Uterus (tissue), 4 donors: Measurements from ENCODE around the gene OR5B12. TPM values are rescaled to one million over a fixed set of nuclear protein-coding genes. Genes with fewer than 3 reads are reported as not detected.

Experiments used
- DNase-seq, 2 donors: peaks; one replicate each; pipeline ENCODE4 v3.0.0-alpha.2; 2019 to 2020
- H3K27ac ChIP-seq, 2 donors: fragments of 200-600 bp; sonication (generic); 1 replicate in 1 of 2; 2 replicates in 1 of 2; pipeline ENCODE4 v1.5.1; 2016 to 2018
- H3K27me3 ChIP-seq, 2 donors: fragments of 200-600 bp; sonication (generic); one replicate each; pipeline ENCODE4 v1.5.1; 2018 to 2019; ENCODE audit warnings: control low read depth in 1 of 2
- H3K36me3 ChIP-seq, 2 donors: fragments of 200-600 bp; sonication (generic); one replicate each; pipeline ENCODE4 v1.5.1; 2019; ENCODE audit warnings: control low read depth in 1 of 2
- H3K4me1 ChIP-seq, 2 donors: fragments of 200-600 bp; sonication (generic); one replicate each; pipeline ENCODE4 v1.5.1; 2018 to 2019; ENCODE audit warnings: control low read depth in 1 of 2
- H3K4me3 ChIP-seq, 2 donors: fragments of 200-600 bp; sonication (generic); 1 replicate in 1 of 2; 2 replicates in 1 of 2; pipeline ENCODE4 v1.5.1; 2018 to 2019; ENCODE audit warnings: mild to moderate bottlenecking in 1 of 2
- H3K9me3 ChIP-seq, 2 donors: fragments of 200-600 bp; sonication (generic); one replicate each; pipeline ENCODE4 v1.5.1; 2019; ENCODE audit warnings: control low read depth in 1 of 2
- POLR2A ChIP-seq, 2 donors: fragments of 450-650 bp; IDR thresholded peaks; one replicate each; pipeline ENCODE4 v1.6.1; 2016; ENCODE audit warnings: antibody characterized with exemption in 2 of 2, mild to moderate bottlenecking in 1 of 2, moderate library complexity in 1 of 2
- intact Hi-C: fragments of 100-400 bp; cut with DNase I; formaldehyde crosslinking; loops from one replicate; pipeline ENCODE4 v1.15.1; 2023; ENCODE audit warnings: low total_unique reads
- total RNA-seq, 4 donors: library from RNA; depleted of rRNA in 3 of 4; stranded (reverse); fragments of >200 nt in 3 of 4; gene quantifications; one replicate each; pipeline versions ENCODE4 v1.1.0 to v1.2.4, GENCODE V29; 2014 to 2023
- TF ChIP-seq, protein P1 (sequence below), 4 experiments: fragments of 200-600 bp in 2 of 4; fragments of 450-650 bp in 2 of 4; sonication (generic) in 2 of 4; IDR thresholded peaks; one replicate each; pipeline ENCODE4 v1.5.1; 2016 to 2019; ENCODE audit warnings: antibody characterized with exemption in 4 of 4, mild to moderate bottlenecking in 2 of 4, moderate library complexity in 1 of 4
- donor health status: DM: yes; HTN: yes; CAD: no.

The OR5B12 gene
- total RNA-seq, 4 donors from 2014 or later = 0.14 TPM; not detected in 3

DNA sequence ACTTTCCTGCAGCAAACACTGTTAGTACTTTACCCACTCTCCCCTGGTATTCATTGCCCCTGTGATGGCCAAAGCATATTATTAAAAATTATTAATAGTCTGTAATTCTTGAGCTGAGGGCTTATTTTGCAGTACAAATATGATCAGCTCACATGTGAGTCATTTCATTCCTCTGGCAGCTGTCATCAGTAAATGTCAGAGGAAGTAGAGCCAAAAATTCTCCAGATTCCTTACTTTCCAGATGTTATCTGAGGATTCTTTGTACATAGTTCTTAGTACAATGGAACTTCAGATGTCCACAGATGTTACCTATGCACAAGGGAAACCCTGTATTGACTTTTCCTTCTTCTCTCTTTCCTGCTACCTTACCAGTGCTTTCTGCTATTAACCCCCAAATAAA, 47.8 kb downstream of the OR5B12 start:
- no peak for TF ChIP-seq POLR2A (IDR thresholded peaks at IDR 0.05)
- TF ChIP-seq, protein P1, sequence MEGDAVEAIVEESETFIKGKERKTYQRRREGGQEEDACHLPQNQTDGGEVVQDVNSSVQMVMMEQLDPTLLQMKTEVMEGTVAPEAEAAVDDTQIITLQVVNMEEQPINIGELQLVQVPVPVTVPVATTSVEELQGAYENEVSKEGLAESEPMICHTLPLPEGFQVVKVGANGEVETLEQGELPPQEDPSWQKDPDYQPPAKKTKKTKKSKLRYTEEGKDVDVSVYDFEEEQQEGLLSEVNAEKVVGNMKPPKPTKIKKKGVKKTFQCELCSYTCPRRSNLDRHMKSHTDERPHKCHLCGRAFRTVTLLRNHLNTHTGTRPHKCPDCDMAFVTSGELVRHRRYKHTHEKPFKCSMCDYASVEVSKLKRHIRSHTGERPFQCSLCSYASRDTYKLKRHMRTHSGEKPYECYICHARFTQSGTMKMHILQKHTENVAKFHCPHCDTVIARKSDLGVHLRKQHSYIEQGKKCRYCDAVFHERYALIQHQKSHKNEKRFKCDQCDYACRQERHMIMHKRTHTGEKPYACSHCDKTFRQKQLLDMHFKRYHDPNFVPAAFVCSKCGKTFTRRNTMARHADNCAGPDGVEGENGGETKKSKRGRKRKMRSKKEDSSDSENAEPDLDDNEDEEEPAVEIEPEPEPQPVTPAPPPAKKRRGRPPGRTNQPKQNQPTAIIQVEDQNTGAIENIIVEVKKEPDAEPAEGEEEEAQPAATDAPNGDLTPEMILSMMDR (IDR thresholded peaks at IDR 0.05) = no peak
- intact Hi-C loops = no loop called here

DNA sequence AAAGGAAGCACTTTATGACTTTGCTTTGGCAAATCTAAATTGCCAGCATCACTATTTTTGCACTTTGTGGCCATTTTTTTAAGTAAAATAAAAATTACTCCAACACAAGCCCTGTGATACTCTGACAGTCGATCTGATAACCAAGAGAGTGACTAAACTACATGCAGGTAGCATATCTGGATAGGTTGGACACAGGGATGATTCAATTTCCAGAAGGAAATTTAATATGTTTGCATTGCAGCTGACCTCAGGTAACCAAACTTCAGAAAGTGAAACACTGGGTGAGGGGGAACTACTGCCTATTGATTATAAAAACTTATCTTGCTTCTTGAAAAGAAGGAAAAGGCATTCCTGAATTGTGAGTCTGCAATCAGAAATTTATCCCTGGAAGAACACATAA, 49.3 kb downstream of the OR5B12 start:
- Histone ChIP-seq H3K4me1 (no peaks in the 10 kb centered on the region), H3K27ac (no peak overlapping the region), H3K4me3 (no peak overlapping the region), H3K9me3 (no peaks in the 10 kb centered on the region), H3K36me3 (no peaks in the 10 kb centered on the region), H3K27me3 (no peaks in the 10 kb centered on the region)
- TF ChIP-seq, protein P1 (IDR thresholded peaks at IDR 0.05) = no peak
- TF ChIP-seq POLR2A (IDR thresholded peaks at IDR 0.05) = no peak
- DNase-seq = no peak
- intact Hi-C loops = no loop called here

More for the DNA sequence above, 47.8 kb downstream of the OR5B12 start:
- DNase-seq = no peak
- Histone ChIP-seq H3K36me3 (no peaks in the 10 kb centered on the region), H3K27me3 (no peaks in the 10 kb centered on the region), H3K4me1 (no peaks in the 10 kb centered on the region), H3K4me3 (no peak overlapping the region), H3K9me3 (no peaks in the 10 kb centered on the region), H3K27ac (no peak overlapping the region)

DNA sequence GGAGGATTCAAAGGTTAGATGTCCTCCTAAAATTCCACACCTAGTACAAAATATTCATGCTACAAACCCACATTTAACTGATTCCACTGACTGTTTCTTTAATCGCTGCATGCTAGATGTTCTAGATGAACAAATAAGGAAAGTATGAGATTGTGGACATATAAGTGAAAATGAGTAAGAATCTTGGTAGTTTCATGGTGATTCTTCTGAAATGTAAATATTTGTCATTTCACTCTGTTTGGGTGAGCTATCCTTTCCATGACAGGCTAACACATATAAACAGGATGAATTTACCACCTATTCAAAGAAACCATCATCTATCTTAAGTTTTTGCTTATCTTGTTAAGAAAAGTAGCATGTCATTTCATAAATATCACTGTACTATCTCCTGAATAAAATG, 50.2 kb downstream of the OR5B12 start:
- no peak overlapping the region for H3K4me3 ChIP-seq
- intact Hi-C loops = no loop called here
- TF ChIP-seq POLR2A (IDR thresholded peaks at IDR 0.05) = no peak
- TF ChIP-seq, protein P1 (IDR thresholded peaks at IDR 0.05) = no peak

DNA sequence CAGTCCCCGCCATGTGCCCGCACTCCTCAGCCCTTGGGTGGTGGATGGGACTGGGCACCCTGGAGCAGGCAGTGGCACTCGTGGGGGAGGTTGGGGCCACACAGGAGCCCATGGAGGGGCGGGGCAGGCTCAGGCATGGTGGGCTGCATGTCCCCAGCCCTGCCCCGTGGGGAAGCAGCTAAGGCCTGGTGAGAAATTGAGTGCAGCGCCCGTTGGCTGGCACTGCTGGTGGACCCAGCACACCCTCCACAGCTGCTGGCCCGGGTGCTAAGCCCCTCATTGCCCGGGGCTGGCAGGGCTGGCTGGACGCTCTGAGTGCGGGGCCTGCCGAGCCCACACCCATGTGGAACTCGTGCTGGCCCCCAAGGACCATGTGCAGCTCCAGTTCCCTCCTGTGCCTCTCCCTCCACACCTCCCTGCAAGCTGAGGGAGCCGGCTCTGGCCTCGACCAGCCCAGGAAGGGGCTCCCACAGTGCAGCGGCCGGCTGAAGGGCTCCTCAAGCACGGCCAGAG, 51.4 kb downstream of the OR5B12 start:
- intact Hi-C loops = no loop called here
- Histone ChIP-seq H3K4me1 (no peaks in the 10 kb centered on the region), H3K27me3 (no peaks in the 10 kb centered on the region), H3K27ac (no peak overlapping the region), H3K9me3 (no peaks in the 10 kb centered on the region), H3K36me3 (no peaks in the 10 kb centered on the region), H3K4me3 (no peak overlapping the region)
- TF ChIP-seq, protein P1 (IDR thresholded peaks at IDR 0.05) = no peak
- no peak for TF ChIP-seq POLR2A (IDR thresholded peaks at IDR 0.05)
- no peak for DNase-seq

More for the DNA sequence above, 50.2 kb downstream of the OR5B12 start:
- Histone ChIP-seq H3K27ac (no peak overlapping the region), H3K27me3 (no peaks in the 10 kb centered on the region), H3K36me3 (no peaks in the 10 kb centered on the region), H3K9me3 (no peaks in the 10 kb centered on the region), H3K4me1 (no peaks in the 10 kb centered on the region)
- DNase-seq = no peak

Other genes with a start within 250 kb of the OR5B12 start
- gene OR1S2, start 238.1 kb downstream of the OR5B12 start, total RNA-seq = not detected
- gene OR1S1, start 229.5 kb downstream of the OR5B12 start, total RNA-seq = not detected
- gene OR10Q1, start 213.3 kb downstream of the OR5B12 start, total RNA-seq = not detected
- gene OR10W1, start 174.0 kb downstream of the OR5B12 start, total RNA-seq = not detected
- gene OR5B17, start 83.2 kb downstream of the OR5B12 start, total RNA-seq = not detected
- not detected for gene OR5B3, start 35.4 kb downstream of the OR5B12 start, total RNA-seq
- gene OR5B2, start 14.1 kb downstream of the OR5B12 start, total RNA-seq = not detected
- not detected for gene OR5B21, start 65.9 kb upstream of the OR5B12 start, total RNA-seq
- gene LPXN, start 133.6 kb upstream of the OR5B12 start, total RNA-seq = 10 to 100 TPM in 2 of 4 donors, 1 to 10 TPM in 1, under 1 TPM in 1; 0.59 to 11.1 (median 8.8) TPM
- 10 to 100 TPM; 19.2 to 57.7 (median 48.9) TPM for gene ZFP91, start 136.8 kb upstream of the OR5B12 start, total RNA-seq
- 1 to 10 TPM in 2 of 4 donors, not detected in 2; 1.1 to 1.2 TPM for gene CNTF, start 180.4 kb upstream of the OR5B12 start, total RNA-seq